Measurements from ENCODE around the gene NOP14. TPM values are rescaled to one million over a fixed set of nuclear protein-coding genes. Genes with fewer than 3 reads are reported as not detected.
A peak's percentile ranks its signal among the peaks of the same experiment; 100 is the strongest.

NOP14 gene
- total and polyA plus RNA-seq, 2 experiments from 2014 or later, result 29.9 to 38.7 TPM

DNA sequence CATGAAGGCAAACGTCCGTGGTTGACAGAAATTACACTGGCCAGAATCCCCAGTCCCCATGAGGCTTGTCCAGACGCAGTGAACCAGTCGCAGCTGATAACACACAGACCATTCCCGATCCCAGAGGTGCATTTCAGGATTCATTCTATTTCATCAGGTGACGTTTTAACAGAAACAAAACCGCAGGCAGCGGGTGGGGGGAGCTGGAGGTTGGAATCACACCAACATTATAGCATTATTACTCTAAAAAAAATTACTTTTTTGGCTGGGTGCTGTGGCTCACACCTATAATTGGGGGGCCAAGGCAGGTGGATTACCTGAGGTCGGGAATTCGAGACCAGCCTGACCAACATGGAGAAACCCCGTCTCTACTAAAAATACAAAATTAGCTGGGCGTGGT is 25.2 kb downstream of the NOP14 start (continued):
- TF ChIP-seq REST (IDR thresholded peaks at IDR 0.05; ENCODE audit: unreplicated experiment), result no peak
- TF ChIP-seq POLR2AphosphoS5 (IDR thresholded peaks at IDR 0.05; ENCODE audit: low read depth), result no peak
- TF ChIP-seq JUNB (IDR thresholded peaks at IDR 0.05; ENCODE audit: unreplicated experiment), result no peak
- TF ChIP-seq STAT1 (IDR thresholded peaks at IDR 0.05; ENCODE audit: unreplicated experiment), result no peak

DNA sequence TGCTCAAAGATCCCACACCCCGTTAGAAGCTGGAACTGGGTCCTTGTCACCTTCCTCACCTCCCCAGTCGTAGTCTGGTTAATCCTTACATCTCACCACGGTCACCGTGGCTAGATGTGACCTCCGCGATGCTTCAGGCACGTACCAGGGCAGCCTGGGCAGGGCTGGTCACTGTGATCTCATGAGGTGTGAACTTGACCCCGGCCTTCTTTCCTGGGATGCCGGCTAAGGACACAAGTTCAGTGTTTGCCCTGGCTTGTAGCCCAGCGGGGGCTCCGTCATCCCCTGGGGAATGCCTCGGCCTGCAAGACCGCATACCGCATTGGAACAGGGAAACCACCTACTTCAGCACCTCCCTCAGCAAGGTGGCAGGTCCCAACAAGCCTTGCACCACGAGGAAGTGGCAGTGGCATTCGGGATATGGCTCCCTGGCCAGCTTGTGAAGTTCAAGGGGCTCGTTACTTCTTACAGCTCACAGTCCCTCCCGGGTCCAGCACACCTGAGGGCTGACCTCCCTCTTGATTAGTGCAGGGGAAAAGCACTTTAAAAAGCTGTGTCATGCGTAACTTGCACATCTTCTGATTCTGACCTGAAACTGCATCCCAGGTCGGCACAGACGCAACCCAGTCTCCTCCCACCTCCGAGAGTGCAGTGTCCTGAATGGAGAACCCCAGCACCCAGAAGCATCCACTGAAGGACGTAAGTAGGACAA is 25.9 kb downstream of the NOP14 start:
- peaks cover 34% of the 10 kb centered on the region for H3K36me3 ChIP-seq (ENCODE audit: insufficient read depth)
- H3K36me3 Mint-ChIP-seq (ENCODE audit: low read depth), result peaks cover 73% of the 10 kb centered on the region

DNA sequence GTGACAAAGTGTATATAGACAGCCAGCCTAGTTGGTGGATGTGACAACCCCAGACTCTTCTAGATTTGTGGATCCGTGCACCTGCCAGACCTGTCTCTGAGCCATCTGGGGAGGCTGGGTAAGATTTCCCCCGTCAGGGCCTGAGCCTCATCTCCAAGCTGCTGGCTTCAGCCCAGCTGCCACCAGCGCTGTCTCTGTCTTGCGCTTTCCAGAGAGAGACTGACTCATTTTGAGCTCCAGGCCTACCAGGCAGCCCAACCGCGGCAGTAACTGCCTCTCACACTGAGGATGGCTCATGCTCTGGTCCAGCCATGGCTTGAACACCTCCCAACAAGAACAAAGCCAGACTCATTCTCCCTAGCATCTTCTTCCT is 26.4 kb downstream of the NOP14 start:
- no peaks in the 10 kb centered on the region for H3K9me2 ChIP-seq (ENCODE audit: insufficient read depth)
- no peak overlapping the region for H3K27ac ChIP-seq (ENCODE audit: low read depth)
- H3K79me2 ChIP-seq (replicated peaks; ENCODE audit: insufficient read depth), result peaks cover 19% of the 10 kb centered on the region
- no peak overlapping the region for H3K4me2 ChIP-seq
- H3K4me1 ChIP-seq (ENCODE audit: insufficient read depth), result peaks cover 4% of the 10 kb centered on the region; the same call in 1 of the 2 replicates
- Mint-ChIP-seq H3K4me3 (peak overlapping the region; percentile 85; the same call in 2 of the 3 replicates), H3K36me3 (ENCODE audit: low read depth) (peaks cover 70% of the 10 kb centered on the region), H3K4me1 (peaks cover 27% of the 10 kb centered on the region), H3K27ac (peak overlapping the region; percentile 35; the same call in 1 of the 2 replicates), H3K27me3 (ENCODE audit: insufficient read depth, low read depth, poor library complexity) (peaks cover 25% of the 10 kb centered on the region), H3K9me3 (no peaks in the 10 kb centered on the region)
- no peak overlapping the region for H3K4me3 ChIP-seq
- H4K20me1 ChIP-seq (replicated peaks; ENCODE audit: insufficient read depth), result peaks cover 19% of the 10 kb centered on the region
- peaks cover 27% of the 10 kb centered on the region; the same call in 1 of the 2 replicates for H3F3A ChIP-seq (replicated peaks; ENCODE audit: low read depth)
- no peaks in the 10 kb centered on the region for H3K27me3 ChIP-seq (ENCODE audit: insufficient read depth)
- DNase-seq (ENCODE audit: low spot score) (no peak), ATAC-seq (no peak)
- H3K36me3 ChIP-seq (ENCODE audit: insufficient read depth), result peaks cover 31% of the 10 kb centered on the region
- H2AFZ ChIP-seq, result no peak overlapping the region
- TF ChIP-seq, protein P1, sequence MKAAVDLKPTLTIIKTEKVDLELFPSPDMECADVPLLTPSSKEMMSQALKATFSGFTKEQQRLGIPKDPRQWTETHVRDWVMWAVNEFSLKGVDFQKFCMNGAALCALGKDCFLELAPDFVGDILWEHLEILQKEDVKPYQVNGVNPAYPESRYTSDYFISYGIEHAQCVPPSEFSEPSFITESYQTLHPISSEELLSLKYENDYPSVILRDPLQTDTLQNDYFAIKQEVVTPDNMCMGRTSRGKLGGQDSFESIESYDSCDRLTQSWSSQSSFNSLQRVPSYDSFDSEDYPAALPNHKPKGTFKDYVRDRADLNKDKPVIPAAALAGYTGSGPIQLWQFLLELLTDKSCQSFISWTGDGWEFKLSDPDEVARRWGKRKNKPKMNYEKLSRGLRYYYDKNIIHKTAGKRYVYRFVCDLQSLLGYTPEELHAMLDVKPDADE (IDR thresholded peaks at IDR 0.05), result no peak
- TF ChIP-seq STAT1 (IDR thresholded peaks at IDR 0.05; ENCODE audit: unreplicated experiment) (no peak), ZNF114 (CRISPR knock-in tag; IDR thresholded peaks at IDR 0.05) (no peak), JUNB (IDR thresholded peaks at IDR 0.05; ENCODE audit: unreplicated experiment) (no peak), REST (IDR thresholded peaks at IDR 0.05; ENCODE audit: unreplicated experiment) (no peak)
- TF ChIP-seq, protein P2, sequence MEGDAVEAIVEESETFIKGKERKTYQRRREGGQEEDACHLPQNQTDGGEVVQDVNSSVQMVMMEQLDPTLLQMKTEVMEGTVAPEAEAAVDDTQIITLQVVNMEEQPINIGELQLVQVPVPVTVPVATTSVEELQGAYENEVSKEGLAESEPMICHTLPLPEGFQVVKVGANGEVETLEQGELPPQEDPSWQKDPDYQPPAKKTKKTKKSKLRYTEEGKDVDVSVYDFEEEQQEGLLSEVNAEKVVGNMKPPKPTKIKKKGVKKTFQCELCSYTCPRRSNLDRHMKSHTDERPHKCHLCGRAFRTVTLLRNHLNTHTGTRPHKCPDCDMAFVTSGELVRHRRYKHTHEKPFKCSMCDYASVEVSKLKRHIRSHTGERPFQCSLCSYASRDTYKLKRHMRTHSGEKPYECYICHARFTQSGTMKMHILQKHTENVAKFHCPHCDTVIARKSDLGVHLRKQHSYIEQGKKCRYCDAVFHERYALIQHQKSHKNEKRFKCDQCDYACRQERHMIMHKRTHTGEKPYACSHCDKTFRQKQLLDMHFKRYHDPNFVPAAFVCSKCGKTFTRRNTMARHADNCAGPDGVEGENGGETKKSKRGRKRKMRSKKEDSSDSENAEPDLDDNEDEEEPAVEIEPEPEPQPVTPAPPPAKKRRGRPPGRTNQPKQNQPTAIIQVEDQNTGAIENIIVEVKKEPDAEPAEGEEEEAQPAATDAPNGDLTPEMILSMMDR (conservative IDR thresholded peaks at IDR 0.05; ENCODE audit: low read depth in 2 of 2), result no peak

More for the DNA sequence above, 25.9 kb downstream of the NOP14 start:
- no peaks in the 10 kb centered on the region for H3K9me2 ChIP-seq (ENCODE audit: insufficient read depth)
- TF ChIP-seq ZNF114 (CRISPR knock-in tag; IDR thresholded peaks at IDR 0.05) (no peak), POLR2AphosphoS5 (IDR thresholded peaks at IDR 0.05; ENCODE audit: low read depth) (peak; percentile 27; the same call in 1 of the 2 replicates), EZH2 (IDR thresholded peaks at IDR 0.05; ENCODE audit: low read depth, unreplicated experiment) (no peak)
- TF ChIP-seq, protein P1 (IDR thresholded peaks at IDR 0.05), result no peak
- H3K27ac ChIP-seq (ENCODE audit: low read depth), result peak overlapping the region; percentile 76; the same call in 1 of the 2 replicates
- H3K4me3 Mint-ChIP-seq, result 0 out of 3 replicates have a peak overlapping the region, but pooled peaks have one; percentile 85
- H3K4me3 ChIP-seq, result no peak overlapping the region
- ATAC-seq, result no peak
- peaks cover 23% of the 10 kb centered on the region for H3K27me3 Mint-ChIP-seq (ENCODE audit: insufficient read depth, low read depth, poor library complexity)
- DNase-seq (ENCODE audit: low spot score), result no peak
- H3K27ac Mint-ChIP-seq, result peak overlapping the region; percentile 35; the same call in 1 of the 2 replicates
- no peak overlapping the region for H3K4me2 ChIP-seq
- H3F3A ChIP-seq (replicated peaks; ENCODE audit: low read depth), result peaks cover 28% of the 10 kb centered on the region; the same call in 1 of the 2 replicates
- H4K20me1 ChIP-seq (replicated peaks; ENCODE audit: insufficient read depth), result peaks cover 19% of the 10 kb centered on the region
- no peak overlapping the region for H2AFZ ChIP-seq
- no peaks in the 10 kb centered on the region for H3K27me3 ChIP-seq (ENCODE audit: insufficient read depth)
- H3K9me3 Mint-ChIP-seq, result no peaks in the 10 kb centered on the region
- peaks cover 4% of the 10 kb centered on the region; the same call in 1 of the 2 replicates for H3K4me1 ChIP-seq (ENCODE audit: insufficient read depth)
- peaks cover 19% of the 10 kb centered on the region for H3K79me2 ChIP-seq (replicated peaks; ENCODE audit: insufficient read depth)
- peaks cover 27% of the 10 kb centered on the region for H3K4me1 Mint-ChIP-seq

All from GM23338 (cell line).